Thyroid gland (tissue), 4 donors: Measurements from ENCODE around the gene SRGAP1.

Experiments used
- CTCF ChIP-seq, 6 experiments: fragments of 200-600 bp in 3 of 6; fragments of 450-650 bp in 3 of 6; sonication (generic) in 3 of 6; IDR thresholded peaks; one replicate each; pipeline ENCODE4 v1.5.1; 2016 to 2019; ENCODE audit warnings: antibody characterized with exemption in 6 of 6, mild to moderate bottlenecking in 2 of 6, inconsistent platforms in 1 of 6, moderate library complexity in 1 of 6
- POLR2A ChIP-seq, 2 donors: fragments of 450-650 bp; IDR thresholded peaks; one replicate each; pipeline ENCODE4 v1.6.1; 2017; ENCODE audit warnings: antibody characterized with exemption in 2 of 2, mild to moderate bottlenecking in 2 of 2, moderate library complexity in 1 of 2

- no peak for TF ChIP-seq CTCF (IDR thresholded peaks at IDR 0.05)
- no peak for TF ChIP-seq POLR2A (IDR thresholded peaks at IDR 0.05)
These were observed 31.2 kb downstream of the SRGAP1 start for GRCh38 chr12:63875703-63876102.
